Trophoblast cell (in vitro differentiated cells and primary cell): ENCODE results near the gene PPCDC.

Experiments
- DNase-seq, 2 donors: peaks; one replicate each; pipeline ENCODE4 v3.0.0-alpha.2; 2016
- H2AFZ ChIP-seq: 2 replicates; pipeline ENCODE4 v1.6.1; 2013; ENCODE audit warnings: low read length, moderate library complexity, mild to moderate bottlenecking; ENCODE audit not compliant: insufficient read depth, poor library complexity
- H2AK5ac ChIP-seq: 2 replicates; pipeline ENCODE4 v1.6.1; 2013; ENCODE audit warnings: mild to moderate bottlenecking, low read length
- H2BK120ac ChIP-seq: 2 replicates; pipeline ENCODE4 v1.6.1; 2013; ENCODE audit warnings: low read length, mild to moderate bottlenecking, moderate library complexity; ENCODE audit not compliant: insufficient read depth, poor library complexity
- H2BK12ac ChIP-seq: 2 replicates; pipeline ENCODE4 v1.6.1; 2013; ENCODE audit warnings: mild to moderate bottlenecking, low read length, moderate library complexity
- H2BK5ac ChIP-seq: 2 replicates; pipeline ENCODE4 v1.6.1; 2013; ENCODE audit warnings: low read length, low read depth, moderate library complexity, mild to moderate bottlenecking; ENCODE audit not compliant: poor library complexity
- H3K14ac ChIP-seq: 2 replicates; pipeline ENCODE4 v1.6.1; 2013; ENCODE audit warnings: mild to moderate bottlenecking, low read length
- H3K18ac ChIP-seq: 2 replicates; pipeline ENCODE4 v1.6.1; 2013; ENCODE audit warnings: mild to moderate bottlenecking, low read length
- H3K23ac ChIP-seq: 2 replicates; pipeline ENCODE4 v1.6.1; 2013; ENCODE audit warnings: low read length
- H3K27ac ChIP-seq: 2 replicates; pipeline ENCODE4 v1.5.1; 2013; ENCODE audit warnings: low read depth, mild to moderate bottlenecking, inconsistent platforms, low read length, moderate library complexity
- H3K27me3 ChIP-seq: 2 replicates; pipeline ENCODE4 v1.6.1; 2013; ENCODE audit warnings: inconsistent platforms, mild to moderate bottlenecking, low read length, moderate library complexity; ENCODE audit not compliant: insufficient read depth
- H3K36me3 ChIP-seq, 2 experiments: 1 replicate in 1 of 2; 2 replicates in 1 of 2; pipeline ENCODE4 v1.6.1; 2013; ENCODE audit warnings: low read length in 2 of 2, mild to moderate bottlenecking in 2 of 2, moderate library complexity in 1 of 2; ENCODE audit not compliant: insufficient read depth in 2 of 2, control insufficient read depth in 1 of 2
- H3K4ac ChIP-seq: 2 replicates; pipeline ENCODE4 v1.6.1; 2013; ENCODE audit warnings: low read depth, mild to moderate bottlenecking, low read length, moderate library complexity
- H3K4me1 ChIP-seq, 2 experiments: 1 replicate in 1 of 2; 2 replicates in 1 of 2; pipeline ENCODE4 v1.6.1; 2013; ENCODE audit warnings: low read length in 2 of 2, mild to moderate bottlenecking in 2 of 2, moderate library complexity in 1 of 2; ENCODE audit not compliant: insufficient read depth in 2 of 2, control insufficient read depth in 1 of 2
- H3K4me2 ChIP-seq: 2 replicates; pipeline ENCODE4 v1.6.1; 2013; ENCODE audit warnings: inconsistent platforms, mild to moderate bottlenecking, low read length, moderate library complexity
- H3K4me3 ChIP-seq: 2 replicates; pipeline ENCODE4 v1.5.1; 2013; ENCODE audit warnings: mild to moderate bottlenecking, low read depth, low read length, inconsistent platforms
- H3K79me1 ChIP-seq: one replicate; pipeline ENCODE4 v1.6.1; 2013; ENCODE audit warnings: low read length
- H3K79me2 ChIP-seq: 2 replicates; pipeline ENCODE4 v1.6.1; 2013; ENCODE audit warnings: low read length, mild to moderate bottlenecking; ENCODE audit not compliant: control insufficient read depth, insufficient read depth, poor library complexity
- H3K9ac ChIP-seq: 2 replicates; pipeline ENCODE4 v1.6.1; 2013; ENCODE audit warnings: mild to moderate bottlenecking, low read length
- H3K9me3 ChIP-seq: 2 replicates; pipeline ENCODE4 v1.6.1; 2013; ENCODE audit warnings: low read depth, mild to moderate bottlenecking, control low read depth, inconsistent platforms, low read length; ENCODE audit not compliant: insufficient read depth
- H4K12ac ChIP-seq: 2 replicates; pipeline ENCODE4 v1.6.1; 2013; ENCODE audit warnings: low read depth, mild to moderate bottlenecking, low read length, moderate library complexity
- H4K8ac ChIP-seq: 2 replicates; pipeline ENCODE4 v1.6.1; 2013; ENCODE audit warnings: low read depth, mild to moderate bottlenecking, low read length, moderate library complexity
- H4K91ac ChIP-seq: one replicate; pipeline ENCODE4 v1.6.1; 2013; ENCODE audit warnings: low read depth, mild to moderate bottlenecking, low read length, moderate library complexity
- WGBS: extraction: QIAGEN DNeasy Blood & Tissue Kit; methylation state at CpG from one replicate; pipeline ENCODE4 v1.1.7; 2013; ENCODE audit warnings: missing lambda C conversion rate; ENCODE audit not compliant: insufficient read length, insufficient coverage; ENCODE audit errors: extremely low coverage; 5-methylcytosine and 5-hydroxymethylcytosine counted together

PPCDC gene

DNA sequence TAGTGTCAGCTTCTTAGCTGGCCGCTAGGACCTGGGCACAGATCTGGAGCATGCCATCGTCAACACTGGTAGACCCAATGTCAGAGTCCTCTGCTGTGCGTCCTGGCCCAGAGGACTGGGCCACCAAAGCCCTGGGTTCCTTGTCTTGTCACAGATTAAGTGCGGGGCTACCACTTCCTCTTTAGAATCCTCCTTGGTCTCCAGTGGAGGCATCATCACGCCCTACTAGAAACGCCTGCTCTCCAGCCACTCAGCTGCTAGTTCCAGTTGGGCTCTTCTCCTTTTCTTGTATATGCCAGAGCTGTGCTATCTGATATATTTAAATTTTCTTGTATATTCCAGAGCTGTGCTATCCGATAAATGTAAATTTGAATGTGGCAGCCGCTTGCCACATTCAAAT, 11.2 kb downstream of the PPCDC start:
- Histone ChIP-seq H2BK120ac (peak overlapping the region; percentile 6), H3K9ac (no peak overlapping the region), H3K27ac (no peak overlapping the region), H4K12ac (no peak overlapping the region), H3K4me1 (peaks cover 30 to 39% of the 10 kb centered on the region in 2 experiments), H2AFZ (no peak overlapping the region), H2BK5ac (no peak overlapping the region), H4K91ac (no peak overlapping the region), H3K9me3 (no peaks in the 10 kb centered on the region), H3K36me3 (peaks cover 0 to 2% of the 10 kb centered on the region in 2 experiments), H3K79me1 (peaks cover 18% of the 10 kb centered on the region), H3K4me3 (no peak overlapping the region), H3K4ac (no peak overlapping the region), H2BK12ac (peak overlapping the region; percentile 1), H3K23ac (no peak overlapping the region), H3K4me2 (no peak overlapping the region), H3K27me3 (no peaks in the 10 kb centered on the region), H3K14ac (no peak overlapping the region), H4K8ac (no peak overlapping the region), H2AK5ac (no peak overlapping the region), H3K18ac (peak overlapping the region; percentile 2), H3K79me2 (no peaks in the 10 kb centered on the region)
- peak in 1 of 2 donors; percentile 7 for DNase-seq
- no CpG with 5 or more reads among the region's 8 CpGs for WGBS

DNA sequence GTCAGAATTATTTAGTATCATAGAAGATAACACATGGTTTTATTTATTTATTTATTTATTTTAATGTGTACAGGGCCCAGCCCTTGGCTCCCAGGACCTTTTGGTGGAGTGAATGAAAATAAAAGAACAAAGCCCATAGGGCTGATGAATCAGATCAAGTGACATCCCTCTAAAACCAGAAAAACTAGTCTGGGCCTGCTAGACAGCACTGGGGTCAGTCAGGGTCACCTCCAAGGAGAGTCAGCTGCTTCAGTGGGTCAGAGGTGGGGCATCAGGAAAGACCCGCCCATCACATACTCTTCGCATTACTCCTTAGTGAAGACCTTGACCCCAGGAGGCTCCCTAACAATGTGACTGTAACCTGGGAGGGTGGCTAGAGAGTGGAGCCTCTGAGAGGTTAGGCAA, 12.8 kb downstream of the PPCDC start:
- H2BK120ac ChIP-seq = peak overlapping the region; percentile 79
- H3K23ac ChIP-seq = no peak overlapping the region
- no peak overlapping the region for H4K12ac ChIP-seq
- H3K4ac ChIP-seq = no peak overlapping the region
- no peak overlapping the region for H3K4me3 ChIP-seq
- peak; percentile 90 to 96 for DNase-seq
- H3K79me2 ChIP-seq = no peaks in the 10 kb centered on the region
- H2AK5ac ChIP-seq = peak overlapping the region; percentile 65
- peaks cover 14% of the 10 kb centered on the region for H3K79me1 ChIP-seq
- peak overlapping the region; percentile 32 for H4K8ac ChIP-seq
- peak overlapping the region; percentile 86 for H2BK5ac ChIP-seq
- H3K4me2 ChIP-seq = peak overlapping the region; percentile 31
- no CpG with 5 or more reads among the region's 2 CpGs for WGBS
- peaks cover 26 to 32% of the 10 kb centered on the region in 2 experiments for H3K4me1 ChIP-seq
- H3K14ac ChIP-seq = peak overlapping the region; percentile 80
- no peak overlapping the region for H3K9ac ChIP-seq
- H2AFZ ChIP-seq = no peak overlapping the region
- H2BK12ac ChIP-seq = peak overlapping the region; percentile 90
- no peaks in the 10 kb centered on the region for H3K36me3 ChIP-seq
- H3K18ac ChIP-seq = peak overlapping the region; percentile 74
- H4K91ac ChIP-seq = peak overlapping the region; percentile 86
- no peaks in the 10 kb centered on the region for H3K9me3 ChIP-seq
- H3K27me3 ChIP-seq = no peaks in the 10 kb centered on the region
- H3K27ac ChIP-seq = peak overlapping the region; percentile 80

DNA sequence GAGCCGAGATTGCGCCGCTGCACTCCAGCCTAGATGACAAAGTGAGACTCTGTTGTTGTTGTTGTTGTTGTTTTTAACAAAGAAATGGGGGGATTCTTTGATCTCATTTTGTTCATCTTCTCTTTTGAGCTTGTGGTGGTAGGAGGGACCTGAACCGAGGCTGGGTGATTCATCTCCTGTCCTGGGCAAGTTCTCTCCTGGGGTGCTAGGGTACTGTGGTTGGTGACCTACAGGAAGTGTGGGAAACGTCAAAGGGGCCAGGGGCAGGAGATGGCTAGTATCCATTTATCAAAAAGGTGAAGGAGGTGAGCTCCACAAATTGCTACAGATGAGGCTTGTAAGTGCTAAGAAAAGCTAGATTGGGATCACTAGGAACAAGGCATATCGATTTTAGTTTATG, 14.3 kb downstream of the PPCDC start:
- Histone ChIP-seq H3K14ac (no peak overlapping the region), H4K91ac (no peak overlapping the region), H2AK5ac (peak overlapping the region; percentile 49), H3K9ac (no peak overlapping the region), H3K4me1 (peaks cover 28 to 33% of the 10 kb centered on the region in 2 experiments), H3K23ac (no peak overlapping the region), H3K27me3 (no peaks in the 10 kb centered on the region), H2BK5ac (no peak overlapping the region), H2AFZ (no peak overlapping the region), H3K4me2 (no peak overlapping the region), H3K4me3 (no peak overlapping the region), H2BK12ac (no peak overlapping the region), H3K4ac (no peak overlapping the region), H4K12ac (no peak overlapping the region), H4K8ac (no peak overlapping the region), H3K36me3 (no peaks in the 10 kb centered on the region), H3K79me1 (peaks cover 14% of the 10 kb centered on the region), H3K18ac (no peak overlapping the region), H2BK120ac (no peak overlapping the region), H3K79me2 (no peaks in the 10 kb centered on the region), H3K27ac (no peak overlapping the region), H3K9me3 (no peaks in the 10 kb centered on the region)
- no peak for DNase-seq
- WGBS = no CpG with 5 or more reads among the region's 6 CpGs

DNA sequence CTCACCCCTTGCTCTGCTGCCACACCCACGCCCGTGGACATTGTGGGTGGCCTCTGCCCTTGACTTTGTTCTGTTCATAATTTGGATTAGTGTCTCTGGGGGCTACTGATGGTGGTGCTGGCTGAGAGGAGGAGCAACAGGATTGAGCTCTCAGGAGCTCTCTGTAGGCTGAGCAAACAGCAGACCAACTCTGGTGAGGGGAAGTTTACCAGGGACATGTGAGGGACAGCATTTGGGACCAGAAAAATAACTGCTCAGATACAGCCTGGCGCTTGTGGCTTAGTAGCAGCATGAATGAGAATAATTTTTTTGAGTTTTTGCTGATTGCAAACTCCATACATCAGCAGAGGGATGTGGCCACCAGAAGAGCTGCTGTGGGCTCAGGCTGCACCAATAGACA, 14.8 kb downstream of the PPCDC start:
- no peak overlapping the region for H2BK5ac ChIP-seq
- H4K12ac ChIP-seq = no peak overlapping the region
- H2BK12ac ChIP-seq = no peak overlapping the region
- no peak overlapping the region for H3K9ac ChIP-seq
- H3K4me2 ChIP-seq = no peak overlapping the region
- H4K91ac ChIP-seq = no peak overlapping the region
- no peaks in the 10 kb centered on the region for H3K9me3 ChIP-seq
- H3K4me1 ChIP-seq = peaks cover 33 to 39% of the 10 kb centered on the region in 2 experiments
- whole genome bisulfite sequencing = no CpG with 5 or more reads among the region's 3 CpGs
- peaks cover 14% of the 10 kb centered on the region for H3K79me1 ChIP-seq
- H3K18ac ChIP-seq = no peak overlapping the region
- no peak overlapping the region for H3K14ac ChIP-seq
- no peak overlapping the region for H3K4ac ChIP-seq
- no peaks in the 10 kb centered on the region for H3K36me3 ChIP-seq
- H3K27me3 ChIP-seq = no peaks in the 10 kb centered on the region
- no peak overlapping the region for H3K23ac ChIP-seq
- no peaks in the 10 kb centered on the region for H3K79me2 ChIP-seq
- H3K4me3 ChIP-seq = no peak overlapping the region
- no peak overlapping the region for H2AFZ ChIP-seq
- no peak for DNase-seq
- no peak overlapping the region for H4K8ac ChIP-seq
- no peak overlapping the region for H3K27ac ChIP-seq
- H2BK120ac ChIP-seq = no peak overlapping the region
- peak overlapping the region; percentile 5 for H2AK5ac ChIP-seq
